ENCODE results near the gene RNASEH1.

Gene RNASEH1

GRCh38 chr2:3566806-3567205, 8.7 kb upstream of the RNASEH1 start:
- no peak for TF ChIP-seq CTCF (IDR thresholded peaks at IDR 0.05; ENCODE audit: low read depth, low read length)

GRCh38 chr2:3565117-3565516, 7.0 kb upstream of the RNASEH1 start:
- DNase-seq (ENCODE audit: extremely low read depth, low read depth), result no peak
- no peak for TF ChIP-seq CTCF (IDR thresholded peaks at IDR 0.05; ENCODE audit: low read depth, low read length)

More at GRCh38 chr2:3566806-3567205, 8.7 kb upstream of the RNASEH1 start:
- no peak for DNase-seq (ENCODE audit: extremely low read depth, low read depth)

GRCh38 chr2:3563521-3563976, 5.4 kb upstream of the RNASEH1 start:
- DNase-seq (ENCODE audit: extremely low read depth, low read depth), result no peak
- no peak for TF ChIP-seq CTCF (IDR thresholded peaks at IDR 0.05; ENCODE audit: low read depth, low read length)

- DNase-seq (ENCODE audit: extremely low read depth, low read depth), result no peak
- TF ChIP-seq CTCF (IDR thresholded peaks at IDR 0.05; ENCODE audit: low read depth, low read length), result no peak
These were observed 411 bp downstream of the RNASEH1 start for GRCh38 chr2:3557639-3558204.

- no peak for DNase-seq (ENCODE audit: extremely low read depth, low read depth)
- no peak for TF ChIP-seq CTCF (IDR thresholded peaks at IDR 0.05; ENCODE audit: low read depth, low read length)
These were observed 4.2 kb downstream of the RNASEH1 start for GRCh38 chr2:3553946-3554345.

- TF ChIP-seq CTCF (IDR thresholded peaks at IDR 0.05; ENCODE audit: low read depth, low read length), result no peak
- DNase-seq (ENCODE audit: extremely low read depth, low read depth), result no peak
These were observed 10.2 kb downstream of the RNASEH1 start for GRCh38 chr2:3547915-3548314.

GRCh38 chr2:3545788-3546478, 12.2 kb downstream of the RNASEH1 start:
- no peak for TF ChIP-seq CTCF (IDR thresholded peaks at IDR 0.05; ENCODE audit: low read depth, low read length)
- no peak for DNase-seq (ENCODE audit: extremely low read depth, low read depth)

Measured in AG09319 (cell line).